Mucosa of stomach (tissue), 1 donor: ENCODE results near the gene FABP1.

Experiments
- H3K27me3 ChIP-seq: one replicate; pipeline ENCODE4 v1.7.0; 2013; ENCODE audit warnings: mild to moderate bottlenecking, low read length; ENCODE audit not compliant: control insufficient read depth, insufficient read depth
- H3K36me3 ChIP-seq: one replicate; pipeline ENCODE4 v1.7.0; 2013; ENCODE audit warnings: low read length; ENCODE audit not compliant: control insufficient read depth, insufficient read depth
- H3K4me1 ChIP-seq: one replicate; pipeline ENCODE4 v1.7.0; 2013; ENCODE audit warnings: mild to moderate bottlenecking, low read length; ENCODE audit not compliant: control insufficient read depth, insufficient read depth
- H3K4me3 ChIP-seq: one replicate; pipeline ENCODE4 v1.7.0; 2013; ENCODE audit warnings: low read length
- H3K9ac ChIP-seq: one replicate; pipeline ENCODE4 v1.7.0; 2013; ENCODE audit warnings: mild to moderate bottlenecking, low read length, moderate library complexity
- H3K9me3 ChIP-seq: one replicate; pipeline ENCODE4 v1.7.0; 2013; ENCODE audit warnings: mild to moderate bottlenecking, low read length, moderate library complexity; ENCODE audit not compliant: control insufficient read depth
- donor health status: Pancreatic carcinoma.

Gene FABP1

GRCh38 chr2:88099798-88100488 is 27.9 kb downstream of the FABP1 start:
- no peaks in the 10 kb centered on the region for H3K36me3 ChIP-seq
- H3K4me1 ChIP-seq: no peaks in the 10 kb centered on the region
- no peaks in the 10 kb centered on the region for H3K9me3 ChIP-seq
- H3K9ac ChIP-seq: no peak overlapping the region
- H3K27me3 ChIP-seq: no peaks in the 10 kb centered on the region
- H3K4me3 ChIP-seq: no peak overlapping the region

GRCh38 chr2:88098558-88098900 is 29.3 kb downstream of the FABP1 start:
- no peak overlapping the region for H3K9ac ChIP-seq
- no peaks in the 10 kb centered on the region for H3K27me3 ChIP-seq
- no peaks in the 10 kb centered on the region for H3K9me3 ChIP-seq
- H3K4me1 ChIP-seq: no peaks in the 10 kb centered on the region
- H3K36me3 ChIP-seq: no peaks in the 10 kb centered on the region
- no peak overlapping the region for H3K4me3 ChIP-seq

- Histone ChIP-seq H3K27me3 (no peaks in the 10 kb centered on the region), H3K4me3 (no peak overlapping the region), H3K9me3 (no peaks in the 10 kb centered on the region), H3K9ac (no peak overlapping the region), H3K4me1 (no peaks in the 10 kb centered on the region), H3K36me3 (no peaks in the 10 kb centered on the region)
Observed at GRCh38 chr2:88097891-88098557, 29.8 kb downstream of the FABP1 start.

GRCh38 chr2:88097192-88097591 is 30.7 kb downstream of the FABP1 start:
- H3K36me3 ChIP-seq: no peaks in the 10 kb centered on the region
- no peaks in the 10 kb centered on the region for H3K4me1 ChIP-seq
- H3K9me3 ChIP-seq: no peaks in the 10 kb centered on the region
- no peak overlapping the region for H3K4me3 ChIP-seq
- H3K9ac ChIP-seq: no peak overlapping the region
- H3K27me3 ChIP-seq: no peaks in the 10 kb centered on the region

GRCh38 chr2:88096708-88097107 is 31.2 kb downstream of the FABP1 start:
- Histone ChIP-seq H3K36me3 (no peaks in the 10 kb centered on the region), H3K4me1 (no peaks in the 10 kb centered on the region), H3K27me3 (no peaks in the 10 kb centered on the region), H3K9me3 (no peaks in the 10 kb centered on the region), H3K4me3 (no peak overlapping the region), H3K9ac (no peak overlapping the region)

GRCh38 chr2:88095022-88095421 is 32.8 kb downstream of the FABP1 start:
- Histone ChIP-seq H3K9ac (no peak overlapping the region), H3K9me3 (no peaks in the 10 kb centered on the region), H3K27me3 (no peaks in the 10 kb centered on the region), H3K36me3 (no peaks in the 10 kb centered on the region), H3K4me3 (no peak overlapping the region), H3K4me1 (no peaks in the 10 kb centered on the region)

- Histone ChIP-seq H3K9ac (no peak overlapping the region), H3K9me3 (no peaks in the 10 kb centered on the region), H3K4me3 (no peak overlapping the region), H3K27me3 (no peaks in the 10 kb centered on the region), H3K4me1 (no peaks in the 10 kb centered on the region), H3K36me3 (no peaks in the 10 kb centered on the region)
Observed at GRCh38 chr2:88092773-88093172, 35.1 kb downstream of the FABP1 start.

- no peaks in the 10 kb centered on the region for H3K36me3 ChIP-seq
- H3K9me3 ChIP-seq: no peaks in the 10 kb centered on the region
- no peaks in the 10 kb centered on the region for H3K4me1 ChIP-seq
- no peak overlapping the region for H3K9ac ChIP-seq
- no peak overlapping the region for H3K4me3 ChIP-seq
- H3K27me3 ChIP-seq: no peaks in the 10 kb centered on the region
Observed at GRCh38 chr2:88091943-88092342, 35.9 kb downstream of the FABP1 start.

- Histone ChIP-seq H3K4me1 (no peaks in the 10 kb centered on the region), H3K9me3 (no peaks in the 10 kb centered on the region), H3K27me3 (no peaks in the 10 kb centered on the region), H3K4me3 (no peak overlapping the region), H3K9ac (no peak overlapping the region), H3K36me3 (no peaks in the 10 kb centered on the region)
Observed at GRCh38 chr2:88090446-88091283, 37.2 kb downstream of the FABP1 start.

GRCh38 chr2:88088999-88089398 is 38.9 kb downstream of the FABP1 start:
- Histone ChIP-seq H3K4me1 (no peaks in the 10 kb centered on the region), H3K9ac (no peak overlapping the region), H3K9me3 (no peaks in the 10 kb centered on the region), H3K36me3 (no peaks in the 10 kb centered on the region), H3K27me3 (no peaks in the 10 kb centered on the region), H3K4me3 (no peak overlapping the region)

GRCh38 chr2:88087763-88088162 is 40.1 kb downstream of the FABP1 start:
- no peaks in the 10 kb centered on the region for H3K9me3 ChIP-seq
- H3K4me3 ChIP-seq: no peak overlapping the region
- H3K27me3 ChIP-seq: no peaks in the 10 kb centered on the region
- H3K9ac ChIP-seq: no peak overlapping the region
- no peaks in the 10 kb centered on the region for H3K36me3 ChIP-seq
- no peaks in the 10 kb centered on the region for H3K4me1 ChIP-seq

- Histone ChIP-seq H3K27me3 (no peaks in the 10 kb centered on the region), H3K4me3 (no peak overlapping the region), H3K36me3 (no peaks in the 10 kb centered on the region), H3K4me1 (no peaks in the 10 kb centered on the region), H3K9me3 (no peaks in the 10 kb centered on the region), H3K9ac (no peak overlapping the region)
Observed at GRCh38 chr2:88087073-88087472, 40.8 kb downstream of the FABP1 start.
